ENCODE measurements around the gene LYPLAL1. TPM values are rescaled to one million over a fixed set of nuclear protein-coding genes. Genes with fewer than 3 reads are reported as not detected.
"Not testable (repeated sequence)": the region's sequence is repeated elsewhere in the genome, so short reads cannot be mapped to it uniquely, and the experiment has no call there.

The LYPLAL1 gene
- total and polyA plus RNA-seq, 2 of the 8 experiments (the other 6 are each of a cell fraction or from before 2014, with no cell fraction given), result 6.3 to 23.8 TPM

DNA sequence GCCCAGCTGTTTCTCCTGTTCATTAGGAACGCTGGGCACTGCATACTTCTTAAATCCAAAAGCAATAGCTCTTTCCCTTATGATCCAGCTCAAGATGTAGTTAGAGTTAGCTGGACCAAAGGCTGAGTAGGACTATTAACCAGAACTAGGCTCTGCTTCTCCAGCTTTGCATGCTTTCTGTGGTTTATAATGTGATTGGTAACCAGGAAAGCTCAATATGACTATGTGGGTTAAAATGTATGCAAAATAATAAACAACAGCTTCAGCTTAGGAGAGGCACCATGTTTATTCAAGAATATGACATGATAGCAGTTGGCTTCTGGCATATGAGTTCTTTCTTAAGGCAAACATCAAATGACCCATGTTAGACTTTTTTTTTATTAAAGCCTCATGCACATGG lies 73.8 kb downstream of the LYPLAL1 start (continued):
- TF ChIP-seq JUN (IDR thresholded peaks at IDR 0.05; ENCODE audit: low read depth, low read length) (no peak), RNF2 (IDR thresholded peaks at IDR 0.05; ENCODE audit: borderline replicate concordance, low read depth, low read length, missing control alignments, poor library complexity, severe bottlenecking) (no peak)
- TF ChIP-seq, protein P1, sequence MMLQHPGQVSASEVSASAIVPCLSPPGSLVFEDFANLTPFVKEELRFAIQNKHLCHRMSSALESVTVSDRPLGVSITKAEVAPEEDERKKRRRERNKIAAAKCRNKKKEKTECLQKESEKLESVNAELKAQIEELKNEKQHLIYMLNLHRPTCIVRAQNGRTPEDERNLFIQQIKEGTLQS (IDR thresholded peaks at IDR 0.05; ENCODE audit: insufficient read depth, low read depth, low read length), result no peak

DNA sequence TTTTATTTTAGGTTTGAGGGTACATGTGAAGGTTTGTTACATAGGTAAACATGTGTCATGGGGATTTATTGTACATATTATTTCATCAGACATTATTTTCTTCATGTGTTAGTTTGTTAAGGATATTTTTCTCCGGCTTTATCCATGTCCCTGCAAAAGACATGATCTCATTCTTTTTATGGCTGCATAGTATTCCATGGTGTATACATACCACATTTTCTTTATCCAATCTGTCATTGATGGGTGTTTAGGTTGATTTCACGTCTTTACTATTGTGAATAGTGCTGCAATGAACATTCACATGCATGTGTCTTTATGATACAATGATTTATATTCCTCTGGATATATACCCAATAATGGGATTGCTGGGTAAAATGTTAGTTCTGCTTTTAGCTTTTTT lies 76.8 kb downstream of the LYPLAL1 start:
- H3K9me3 ChIP-seq (ENCODE audit: insufficient read depth in 2 of 2, low read depth in 1 of 2, low read length in 1 of 2); H3K14ac ChIP-seq (ENCODE audit: insufficient read length); H3K79me2 ChIP-seq (ENCODE audit: control insufficient read depth in 1 of 2, insufficient read depth in 2 of 2, low read length in 2 of 2); H3K23ac ChIP-seq (ENCODE audit: insufficient read length); H4K91ac ChIP-seq (replicated peaks; ENCODE audit: insufficient read length, low read length); H3K4me3 ChIP-seq (ENCODE audit: extremely low read depth in 1 of 4, insufficient read depth in 2 of 4, low read depth in 3 of 4, low read length in 4 of 4); H4K8ac ChIP-seq (ENCODE audit: extremely low read depth, insufficient read depth, low read length); H3K9ac ChIP-seq (replicated peaks in 1 of 4; ENCODE audit: extremely low read depth in 1 of 4, low read depth in 3 of 4, low read length in 3 of 4); H2AFZ ChIP-seq (ENCODE audit: low read length); H3K56ac ChIP-seq (replicated peaks; ENCODE audit: insufficient read length, low read depth, low read length); H3K23me2 ChIP-seq (ENCODE audit: low read depth, low read length); H3K79me1 ChIP-seq (ENCODE audit: low read depth, low read length); DNase-seq (ENCODE audit: low read depth in 1 of 2, low spot score in 2 of 2); H3K36me3 ChIP-seq (ENCODE audit: control insufficient read depth in 2 of 4, insufficient read depth in 4 of 4, low read length in 3 of 4); POLR2A ChIA-PET (ENCODE audit: partially characterized antibody); FAIRE-seq; H3K27ac ChIP-seq (ENCODE audit: low read depth, low read length); H2AK5ac ChIP-seq (ENCODE audit: low read depth, low read length); H2BK15ac ChIP-seq (ENCODE audit: low read length); H3K4me2 ChIP-seq (ENCODE audit: insufficient read depth in 1 of 2, low read depth in 2 of 2, low read length in 2 of 2); H2BK20ac ChIP-seq (ENCODE audit: low read length); H3K18ac ChIP-seq (ENCODE audit: extremely low read depth, low read length); H2BK120ac ChIP-seq (replicated peaks; ENCODE audit: low read depth, low read length); H4K20me1 ChIP-seq (replicated peaks in 1 of 2; ENCODE audit: control insufficient read depth in 1 of 2, insufficient read depth in 2 of 2, low read length in 2 of 2); H3K27me3 ChIP-seq (replicated peaks in 1 of 4; ENCODE audit: control insufficient read depth in 3 of 4, extremely low read depth in 1 of 4, insufficient read depth in 3 of 4, low read length in 3 of 4); H2BK5ac ChIP-seq (ENCODE audit: low read depth, low read length); H3K4me1 ChIP-seq (replicated peaks in 1 of 4; ENCODE audit: control insufficient read depth in 3 of 4, insufficient read depth in 4 of 4, low read length in 3 of 4); H4K5ac ChIP-seq (ENCODE audit: insufficient read length, low read depth, low read length); H2BK12ac ChIP-seq (ENCODE audit: low read depth, low read length); H3K4ac ChIP-seq (replicated peaks; ENCODE audit: insufficient read length, low read depth, low read length): not testable (repeated sequence)
- 95% methylated on average over 2 of the region's 2 CpGs; no CpG with 5 or more reads in 1 of the 2 experiments for WGBS, 2 experiments (ENCODE audit: extremely low coverage in 1 of 2, insufficient coverage in 1 of 2, insufficient read length in 1 of 2, insufficient replicate concordance in 2 of 2, low coverage in 1 of 2, low lambda C conversion rate in 2 of 2, missing lambda C conversion rate in 1 of 2)
- CTCF ChIA-PET (ENCODE audit: partially characterized antibody), result interaction anchor here (1.2 kb wide), 1 partner anchor 91 kb away, joined by 3 read pairs; no protein-coding TSS in a partner anchor

Measured in H1 (cell line).